Astrocyte of the cerebellum (primary cell): ENCODE data around the gene NCOA6.
A peak's percentile ranks its signal among the peaks of the same experiment; 100 is the strongest.

ENCODE experiments used
- DNase-seq: peaks from one replicate; pipeline ENCODE4 v3.0.0-alpha.2; 2011; ENCODE audit warnings: low read depth
- H3K4me3 ChIP-seq: 2 replicates; pipeline ENCODE4 v1.5.1; 2011; ENCODE audit warnings: mild to moderate bottlenecking, low read depth, low read length, moderate library complexity
- CTCF ChIP-seq: IDR thresholded peaks from 2 replicates; pipeline ENCODE4 v1.5.1; 2012; ENCODE audit warnings: low read length, low read depth, moderate library complexity, mild to moderate bottlenecking; ENCODE audit errors: missing control alignments
- in situ Hi-C: cut with HindIII; loops from 2 replicates; pipeline ENCODE4 v1.10.0; 2017; ENCODE audit warnings: low sequenced_read_pairs

The NCOA6 gene

GRCh38 chr20:34683667-34684066 is 141.8 kb downstream of the NCOA6 start:
- H3K4me3 ChIP-seq, result no peak overlapping the region
- no peak for TF ChIP-seq CTCF
- no peak for DNase-seq
- in situ Hi-C loops, result no loop called here

GRCh38 chr20:34680586-34681175 is 144.8 kb downstream of the NCOA6 start:
- in situ Hi-C loops, result no loop called here
- no peak for DNase-seq
- no peak overlapping the region for H3K4me3 ChIP-seq
- TF ChIP-seq CTCF, result no peak

GRCh38 chr20:34676642-34677373 is 148.6 kb downstream of the NCOA6 start, which contains the start of gene PIGU:
PIGU (minus strand) TSS chr20:34677092; CDS start chr20:34677085, 7 bp downstream.
- peak within 1 kb of the TSS; percentile 70 for H3K4me3 ChIP-seq
- in situ Hi-C loops, result no loop called here
- no peak for TF ChIP-seq CTCF
- peak; percentile 87 for DNase-seq

- TF ChIP-seq CTCF, result no peak
- peak overlapping the region; percentile 70 for H3K4me3 ChIP-seq
- no peak for DNase-seq
- in situ Hi-C loops, result no loop called here
Observed at GRCh38 chr20:34675993-34676641, 149.3 kb downstream of the NCOA6 start.

GRCh38 chr20:34675561-34675960 is 149.9 kb downstream of the NCOA6 start:
- in situ Hi-C loops, result no loop called here
- no peak for TF ChIP-seq CTCF
- no peak overlapping the region for H3K4me3 ChIP-seq
- DNase-seq, result no peak

- in situ Hi-C loops, result no loop called here
- H3K4me3 ChIP-seq, result no peak overlapping the region
- DNase-seq, result no peak
- no peak for TF ChIP-seq CTCF
Observed at GRCh38 chr20:34673412-34673811, 152.0 kb downstream of the NCOA6 start.
